Stimulated activated CD4-positive, alpha-beta T cell treated with anti-CD3 and anti-CD28 coated beads, TNF-alpha, amount 100 ng/mL, for 1 hour (primary cell): ENCODE results near the gene TLCD2.
"Not testable (repeated sequence)": the region's sequence is repeated elsewhere in the genome, so short reads cannot be mapped to it uniquely, and the experiment has no call there.

Experiments
- DNase-seq, 3 donors: peaks; one replicate each; pipeline ENCODE4 v3.0.0-alpha.2; 2020; ENCODE audit warnings: low read depth in 3 of 3, low spot score in 1 of 3

Gene TLCD2

GRCh38 chr17:1695365-1695764 is 14.8 kb downstream of the TLCD2 start:
- DNase-seq, result no peak

- DNase-seq, result no peak
Observed at GRCh38 chr17:1693339-1693738, 16.8 kb downstream of the TLCD2 start.

DNA sequence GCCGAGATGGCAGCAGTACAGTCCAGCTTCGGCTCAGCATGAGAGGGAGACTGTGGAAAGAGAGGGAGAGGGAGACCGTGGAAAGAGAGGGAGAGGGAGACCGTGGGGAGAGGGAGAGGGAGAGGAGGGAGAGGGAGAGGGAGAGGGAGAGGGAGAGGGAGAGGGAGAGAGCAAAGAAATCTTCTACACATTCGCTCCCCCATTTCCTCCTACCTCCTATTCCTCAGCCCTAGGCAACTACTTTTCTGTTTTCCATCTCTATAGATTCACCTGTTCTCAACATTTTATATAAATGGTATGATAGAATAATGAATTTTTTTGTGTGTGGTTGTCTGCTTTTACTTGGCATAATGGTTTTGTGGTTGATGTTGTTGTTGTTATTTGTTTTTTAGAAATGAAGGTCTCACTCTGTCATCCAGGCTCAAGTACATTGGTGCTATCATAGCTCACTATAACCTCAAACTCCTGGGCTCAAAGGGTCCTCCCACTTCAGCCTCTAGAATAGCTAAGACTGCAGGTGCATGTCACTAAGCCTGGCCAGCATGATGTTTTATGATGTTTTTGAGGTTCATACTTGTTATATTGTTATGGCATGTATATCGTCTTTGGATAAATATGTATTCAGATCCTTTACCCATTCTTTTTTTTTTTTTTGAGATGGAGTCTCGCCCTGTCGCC is 19.5 kb downstream of the TLCD2 start:
- DNase-seq, result no peak

- not testable (repeated sequence) for DNase-seq
Observed at GRCh38 chr17:1688405-1688804, 21.8 kb downstream of the TLCD2 start.

GRCh38 chr17:1686086-1686485 is 24.1 kb downstream of the TLCD2 start:
- DNase-seq, result no peak

- DNase-seq, result peak; percentile 94 to 96 (median 95)
Observed at GRCh38 chr17:1684378-1685189, 25.6 kb downstream of the TLCD2 start, which contains the start of gene PRPF8. TSS of gene PRPF8 (minus strand) at chr17:1684867. CDS start at chr17:1684571, 296 bp downstream.

- DNase-seq, result no peak
Observed at GRCh38 chr17:1683459-1683858, 26.7 kb downstream of the TLCD2 start.

GRCh38 chr17:1676401-1676800 is 33.8 kb downstream of the TLCD2 start:
- no peak for DNase-seq

DNA sequence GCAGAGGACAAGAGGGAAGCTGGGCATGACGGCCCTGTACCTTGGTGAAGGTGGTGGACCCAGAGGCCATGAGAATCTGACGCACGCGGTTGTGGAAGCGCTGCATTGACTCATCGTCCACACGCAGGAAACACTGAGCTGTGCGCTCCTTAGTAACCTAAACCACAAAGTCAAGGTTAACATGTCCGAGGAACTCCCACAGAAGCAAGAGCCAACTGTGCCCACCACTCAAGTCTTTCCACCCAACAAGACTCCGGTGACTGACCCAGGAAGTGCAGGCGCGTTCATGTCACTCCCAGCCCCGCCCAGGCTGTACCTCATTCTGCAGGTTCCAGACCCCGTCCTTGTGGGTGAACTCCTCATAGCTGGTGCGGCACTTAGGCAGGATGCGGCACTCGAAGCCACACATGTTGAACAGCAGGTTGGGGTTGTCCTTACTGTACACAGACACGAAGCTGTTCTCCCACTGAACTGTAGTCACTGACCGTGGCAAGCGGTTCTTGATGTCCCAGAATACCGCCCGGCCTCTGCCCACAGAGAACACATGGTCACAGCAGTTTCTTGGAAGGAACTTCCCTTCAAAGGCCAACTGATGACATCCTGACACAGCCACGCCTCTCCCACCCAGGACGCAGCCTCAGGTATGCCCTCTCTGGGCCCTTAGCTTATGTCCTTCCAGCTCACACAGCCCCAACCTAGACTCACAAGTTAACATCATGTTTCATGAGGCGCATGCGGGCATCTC is 37.0 kb downstream of the TLCD2 start:
- no peak for DNase-seq

DNA sequence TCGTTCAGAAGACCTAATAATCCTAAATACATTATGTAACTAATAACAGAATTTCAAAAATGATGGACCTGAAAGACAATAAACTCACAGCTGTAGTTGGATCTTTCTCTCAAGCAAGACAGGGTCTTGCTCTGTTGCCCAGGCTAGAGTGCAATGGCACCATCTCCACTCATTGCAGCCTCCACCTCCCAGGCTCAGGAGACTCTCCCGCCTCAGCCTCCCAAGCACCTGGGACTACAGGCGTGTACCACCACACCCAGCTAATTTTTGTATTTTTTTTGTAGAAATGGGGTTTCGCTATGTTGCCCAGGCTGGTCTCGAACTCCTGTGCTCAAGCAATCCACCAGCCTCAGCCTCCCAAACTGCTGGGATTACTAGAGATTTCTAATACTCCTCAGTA is 46.2 kb downstream of the TLCD2 start:
- DNase-seq, result not testable (repeated sequence)

- DNase-seq, result no peak
Observed at GRCh38 chr17:1661045-1661444, 49.1 kb downstream of the TLCD2 start.

- DNase-seq, result no peak
Observed at GRCh38 chr17:1658100-1658499, 52.1 kb downstream of the TLCD2 start.

GRCh38 chr17:1653735-1654134 is 56.4 kb downstream of the TLCD2 start:
- no peak for DNase-seq

- DNase-seq, result not testable (repeated sequence)
Observed at GRCh38 chr17:1652794-1653193, 57.4 kb downstream of the TLCD2 start.
